RPMI7951 (cell line): Measurements from ENCODE around the gene STIL. TPM values are rescaled to one million over a fixed set of nuclear protein-coding genes. Genes with fewer than 3 reads are reported as not detected.
A peak's percentile ranks its signal among the peaks of the same experiment; 100 is the strongest.

ENCODE experiments used
- DNase-seq: peaks from one replicate; pipeline ENCODE4 v3.0.0-alpha.2; 2012; ENCODE audit warnings: low read depth
- total RNA-seq: library from RNA; depleted of rRNA; stranded (reverse); fragments of >200 nt; shearing (Covaris generic); gene quantifications from 2 replicates; pipeline ENCODE4 v1.2.3, GENCODE V29; 2014

Gene STIL
- total RNA-seq, 1 experiment from 2014 or later = 38.8 TPM

DNA sequence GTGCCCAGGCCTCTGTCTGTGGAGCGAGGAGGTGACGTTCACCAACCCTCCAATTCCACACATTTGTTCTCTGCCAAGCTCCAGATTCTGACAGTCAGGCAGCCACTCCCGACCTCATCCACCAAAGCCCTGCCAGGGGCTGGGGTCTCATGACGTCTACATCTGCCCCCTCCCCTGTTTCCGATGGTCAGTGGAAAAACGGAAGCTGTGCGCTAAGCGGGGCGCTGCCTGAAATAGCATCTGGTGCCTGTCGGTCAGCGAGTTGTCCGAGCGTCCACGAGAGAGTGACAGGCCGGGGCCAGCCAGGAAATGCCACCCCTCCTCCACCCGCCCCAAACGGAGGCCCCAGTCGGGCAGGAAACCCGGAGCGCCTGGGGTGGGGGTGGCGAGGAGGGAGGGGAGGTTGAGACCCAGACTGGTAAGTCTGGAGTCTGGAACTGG lies 78.7 kb downstream of the STIL start:
- no peak for DNase-seq

GRCh38 chr1:47233186-47233585 lies 80.8 kb downstream of the STIL start:
- no peak for DNase-seq

DNA sequence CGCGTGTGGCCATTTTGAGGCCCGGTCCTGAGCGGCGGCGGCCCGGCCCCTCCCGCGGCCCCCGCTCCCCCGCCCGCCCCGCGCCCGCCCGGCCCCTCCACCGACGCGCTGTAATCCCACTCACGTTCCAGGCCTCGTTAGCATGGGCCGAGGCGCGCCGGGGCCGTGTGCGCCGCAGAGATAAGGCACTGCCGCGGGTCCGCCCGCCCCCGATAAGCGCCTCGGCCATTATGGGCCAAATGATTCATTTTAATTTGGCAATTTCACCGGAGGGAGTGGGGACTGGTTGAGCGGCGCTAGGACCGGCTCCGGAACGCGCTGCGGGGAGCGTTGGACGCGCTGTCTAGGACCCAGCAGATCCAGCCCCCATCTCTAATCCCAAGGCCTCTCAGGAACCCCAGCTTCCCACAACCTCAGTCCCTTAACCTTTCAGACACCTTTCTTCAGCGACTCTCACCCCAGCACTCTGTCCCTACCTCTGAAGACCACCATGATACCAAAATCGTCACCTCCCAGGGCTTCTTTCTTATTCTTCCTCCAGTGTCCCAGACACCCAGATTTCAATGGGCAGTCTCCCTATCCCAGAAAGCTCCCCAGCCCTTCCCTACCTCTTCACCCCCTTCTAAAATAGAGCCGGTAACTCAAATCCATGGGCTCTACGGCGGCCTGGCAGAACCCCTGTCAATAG lies 81.6 kb downstream of the STIL start, which contains the start of gene TAL1:
TSS of gene TAL1 (minus strand) at position 39 of the 688 bp plus-strand sequence. CDS start 6,337 bp downstream, outside the sequence.
- DNase-seq = no peak

DNA sequence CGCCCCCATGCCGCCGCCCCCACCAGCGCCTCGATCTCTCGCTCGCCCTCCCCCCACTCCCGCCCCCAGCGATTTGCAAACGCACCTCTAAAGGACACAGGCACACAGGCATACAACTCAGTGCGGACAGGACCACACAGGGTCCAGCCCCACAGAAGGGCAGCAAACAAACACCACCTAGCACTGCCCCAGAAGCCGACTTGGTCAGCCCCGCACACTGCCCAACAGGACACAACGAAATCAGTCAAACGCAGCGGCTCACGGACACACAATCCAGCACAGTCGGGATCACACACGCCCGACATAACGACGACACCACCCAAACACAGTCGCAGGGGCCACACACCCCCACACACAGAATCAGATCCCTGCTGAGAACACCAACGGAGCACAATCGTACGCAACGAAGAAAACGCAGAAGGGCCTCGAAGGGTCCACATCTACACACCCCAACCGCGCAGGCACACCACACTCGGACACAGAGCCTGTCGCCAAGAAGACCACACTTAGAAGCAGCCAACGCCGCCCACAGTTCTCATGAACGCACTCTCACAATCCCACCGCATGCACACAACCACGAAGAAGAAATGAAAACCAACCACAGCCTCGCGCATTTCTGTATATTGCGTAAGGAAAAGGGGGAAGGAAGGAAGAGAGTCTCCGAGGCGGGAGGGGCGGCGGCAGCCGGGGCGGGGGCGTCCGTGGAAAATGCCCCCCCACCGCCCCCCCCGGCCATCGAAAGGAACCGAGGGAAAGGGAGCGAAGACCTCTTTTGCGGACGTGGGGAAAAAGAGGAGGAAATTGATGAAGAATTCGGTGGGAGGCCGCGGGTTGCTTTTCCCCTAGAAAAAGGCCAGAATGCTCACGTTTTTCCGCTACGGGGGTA lies 82.4 kb downstream of the STIL start:
- DNase-seq = peak; percentile 22

- DNase-seq = no peak
These were observed 83.2 kb downstream of the STIL start for GRCh38 chr1:47230692-47231300.

GRCh38 chr1:47229886-47230691 lies 83.9 kb downstream of the STIL start:
- DNase-seq = no peak

GRCh38 chr1:47229031-47229885 lies 84.7 kb downstream of the STIL start:
- DNase-seq = no peak

DNA sequence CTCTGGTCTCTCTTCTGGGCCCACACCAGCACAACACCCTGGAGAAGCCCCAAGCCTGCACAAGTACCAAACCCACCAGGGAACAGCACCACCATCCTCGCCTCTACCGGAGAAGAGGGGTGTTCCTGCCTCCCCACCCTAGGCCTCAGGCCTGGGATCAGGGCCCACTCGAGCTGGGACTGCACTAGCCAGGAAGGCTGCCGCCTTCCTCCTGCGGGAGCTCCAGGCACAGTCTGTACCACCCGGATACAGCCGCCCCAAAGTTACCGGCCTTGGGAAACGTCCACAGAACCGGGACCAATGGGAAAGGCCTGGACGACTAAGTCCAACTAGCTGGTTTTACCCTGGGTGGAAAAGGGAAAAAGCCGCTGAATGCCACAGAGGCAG lies 85.3 kb downstream of the STIL start:
- DNase-seq = no peak

- DNase-seq = no peak
These were observed 86.4 kb downstream of the STIL start for GRCh38 chr1:47227341-47228232.

GRCh38 chr1:47226839-47227215 lies 87.1 kb downstream of the STIL start:
- DNase-seq = no peak

GRCh38 chr1:47226121-47226838 lies 87.7 kb downstream of the STIL start:
- no peak for DNase-seq

DNA sequence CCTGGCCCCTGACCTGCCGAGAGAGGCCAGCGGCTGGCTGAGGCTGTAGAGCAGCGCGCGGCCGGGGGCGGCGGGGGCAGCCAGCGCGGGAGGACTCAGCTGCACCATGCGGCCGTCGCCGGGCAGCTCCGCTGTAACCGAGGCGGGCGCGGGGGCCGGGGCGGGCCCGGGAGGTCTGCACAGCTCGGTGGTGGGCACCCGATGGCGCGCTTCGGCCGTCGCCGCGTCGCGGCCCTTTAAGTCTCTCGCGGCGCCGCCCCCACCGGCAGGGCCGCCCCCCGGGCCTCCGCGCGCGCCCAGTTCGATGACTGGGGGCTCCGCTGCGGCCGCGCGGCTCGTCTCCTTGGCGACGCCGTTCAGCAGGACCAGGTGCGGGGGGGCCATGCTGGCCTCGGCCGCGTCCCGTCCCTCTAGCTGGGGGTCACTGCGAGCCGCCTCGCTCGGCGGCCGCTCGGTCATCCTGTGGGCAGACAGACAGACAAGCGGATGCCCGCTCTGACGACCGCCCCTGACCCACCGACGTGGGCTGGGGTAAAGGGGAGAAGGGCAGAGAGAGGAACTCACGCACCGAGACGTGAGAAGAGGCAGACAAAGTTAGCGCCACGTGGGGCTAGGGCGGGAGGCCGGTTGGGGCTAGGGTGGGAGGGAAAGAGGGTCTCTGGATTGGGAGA lies 88.4 kb downstream of the STIL start:
- DNase-seq = no peak

DNA sequence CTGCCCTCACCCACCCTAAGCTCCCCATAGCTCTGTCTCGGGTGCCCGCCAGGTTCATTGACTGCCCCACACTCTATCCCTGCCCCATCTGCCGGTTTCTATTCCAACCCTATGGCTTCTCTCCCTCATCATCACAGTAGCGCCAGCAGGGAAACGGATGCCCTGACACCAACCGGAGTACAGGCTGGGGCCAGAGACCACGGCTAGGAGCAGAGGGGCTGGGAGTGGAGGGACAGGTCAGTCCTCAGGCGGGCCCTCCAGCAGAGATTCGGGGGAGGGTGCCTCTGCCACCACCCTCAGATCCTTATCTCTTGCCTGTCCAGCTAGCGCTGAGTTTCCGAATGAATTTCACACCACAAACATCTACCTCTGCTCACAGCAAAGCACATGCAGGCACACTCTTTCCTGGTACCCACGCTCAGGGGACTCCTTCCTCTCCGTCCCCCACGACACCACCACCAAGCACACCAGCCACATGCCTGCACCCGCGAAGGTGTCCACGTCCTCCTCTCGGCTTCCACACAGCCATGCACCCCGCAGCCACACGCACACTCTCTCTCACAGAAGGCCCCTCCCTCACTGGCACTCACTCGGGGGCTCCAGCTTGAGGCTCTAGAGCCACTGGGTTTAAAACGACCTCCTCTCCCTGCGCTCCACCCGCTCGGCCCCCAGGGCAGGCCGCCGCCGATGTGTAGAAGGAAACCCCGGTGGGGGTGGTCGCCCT lies 89.1 kb downstream of the STIL start:
- DNase-seq = no peak

- DNase-seq = no peak
These were observed 89.8 kb downstream of the STIL start for GRCh38 chr1:47223921-47224675.

- no peak for DNase-seq
These were observed 90.6 kb downstream of the STIL start for GRCh38 chr1:47223174-47223920.

- no peak for DNase-seq
These were observed 91.5 kb downstream of the STIL start for GRCh38 chr1:47222476-47222875.
